Measurements from ENCODE around the gene C1QTNF8.

DNA sequence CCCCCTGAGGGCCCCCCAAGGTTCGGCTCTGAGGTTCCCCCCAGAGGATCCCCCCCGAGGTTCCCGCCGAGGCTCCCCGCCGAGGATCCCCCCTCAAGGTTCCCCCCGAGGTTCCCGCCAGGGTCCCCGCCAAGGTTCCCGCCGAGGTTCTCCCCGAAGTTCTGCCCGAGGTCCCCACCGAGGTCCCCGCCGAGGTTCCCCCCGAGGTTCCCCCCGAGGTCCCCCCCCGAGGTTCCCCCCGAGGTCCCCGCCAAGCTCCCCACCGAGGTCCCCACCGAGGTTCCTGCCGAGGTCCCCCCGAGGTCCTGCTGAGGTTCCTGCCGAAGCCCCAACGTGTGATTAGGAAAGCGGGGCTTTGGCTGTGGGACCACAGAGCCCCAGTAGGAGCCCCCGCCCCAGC, 55.7 kb downstream of the C1QTNF8 start:
- TF ChIP-seq, protein P1, sequence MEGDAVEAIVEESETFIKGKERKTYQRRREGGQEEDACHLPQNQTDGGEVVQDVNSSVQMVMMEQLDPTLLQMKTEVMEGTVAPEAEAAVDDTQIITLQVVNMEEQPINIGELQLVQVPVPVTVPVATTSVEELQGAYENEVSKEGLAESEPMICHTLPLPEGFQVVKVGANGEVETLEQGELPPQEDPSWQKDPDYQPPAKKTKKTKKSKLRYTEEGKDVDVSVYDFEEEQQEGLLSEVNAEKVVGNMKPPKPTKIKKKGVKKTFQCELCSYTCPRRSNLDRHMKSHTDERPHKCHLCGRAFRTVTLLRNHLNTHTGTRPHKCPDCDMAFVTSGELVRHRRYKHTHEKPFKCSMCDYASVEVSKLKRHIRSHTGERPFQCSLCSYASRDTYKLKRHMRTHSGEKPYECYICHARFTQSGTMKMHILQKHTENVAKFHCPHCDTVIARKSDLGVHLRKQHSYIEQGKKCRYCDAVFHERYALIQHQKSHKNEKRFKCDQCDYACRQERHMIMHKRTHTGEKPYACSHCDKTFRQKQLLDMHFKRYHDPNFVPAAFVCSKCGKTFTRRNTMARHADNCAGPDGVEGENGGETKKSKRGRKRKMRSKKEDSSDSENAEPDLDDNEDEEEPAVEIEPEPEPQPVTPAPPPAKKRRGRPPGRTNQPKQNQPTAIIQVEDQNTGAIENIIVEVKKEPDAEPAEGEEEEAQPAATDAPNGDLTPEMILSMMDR (conservative IDR thresholded peaks at IDR 0.05) = no peak
- no peak for TF ChIP-seq ZFX (IDR thresholded peaks at IDR 0.05)
